SU-DHL-6 (cell line): Measurements from ENCODE around the gene ADAMTS7.
"Not testable (repeated sequence)": the region's sequence is repeated elsewhere in the genome, so short reads cannot be mapped to it uniquely, and the experiment has no call there.

Source experiments
- CTCF ChIP-seq: fragments of 200-600 bp; sonication (generic); IDR thresholded peaks from one replicate; pipeline ENCODE4 v1.5.1; 2017; ENCODE audit warnings: antibody characterized with exemption, mild to moderate bottlenecking, low read length, moderate library complexity; ENCODE audit not compliant: insufficient read depth, poor library complexity, severe bottlenecking
- EZH2phosphoT487 ChIP-seq: fragments of 200-600 bp; sonication (generic), shearing (Covaris generic); conservative IDR thresholded peaks from 2 replicates; pipeline ENCODE4 v1.6.1; 2018; ENCODE audit warnings: mild to moderate bottlenecking, antibody characterized with exemption, low read length, moderate library complexity, mixed read lengths

- TF ChIP-seq EZH2phosphoT487, CTCF: not testable (repeated sequence)
Measured at GRCh38 chr15:78753359-78753659, 58.0 kb downstream of the ADAMTS7 start.
